Activated T-cell treated with anti-CD3 and anti-CD28 coated beads, Interleukin-2, amount 50 U/mL, for 24 hours (primary cell): ENCODE results near the gene PHLPP1.
"Not testable (repeated sequence)": the region's sequence is repeated elsewhere in the genome, so short reads cannot be mapped to it uniquely, and the experiment has no call there.

ENCODE experiments used
- DNase-seq: peaks from one replicate; pipeline ENCODE4 v3.0.0-alpha.2; 2020
- H3K27ac Mint-ChIP-seq: 2 replicates; pipeline ENCODE4 v1.8.0; 2020; ENCODE audit warnings: mild to moderate bottlenecking, mixed read lengths
- H3K27me3 Mint-ChIP-seq: 2 replicates; pipeline ENCODE4 v1.8.0; 2020; ENCODE audit warnings: mixed read lengths
- H3K36me3 Mint-ChIP-seq: 2 replicates; pipeline ENCODE4 v1.8.0; 2020; ENCODE audit warnings: low read depth, mixed read lengths
- H3K4me1 Mint-ChIP-seq: 2 replicates; pipeline ENCODE4 v1.8.0; 2020; ENCODE audit warnings: low read depth, mixed read lengths
- H3K4me3 Mint-ChIP-seq: 2 replicates; pipeline ENCODE4 v1.8.0; 2020; ENCODE audit warnings: mild to moderate bottlenecking, moderate library complexity, mixed read lengths
- H3K9me3 Mint-ChIP-seq: 2 replicates; pipeline ENCODE4 v1.8.0; 2020; ENCODE audit warnings: mixed read lengths

The PHLPP1 gene

DNA sequence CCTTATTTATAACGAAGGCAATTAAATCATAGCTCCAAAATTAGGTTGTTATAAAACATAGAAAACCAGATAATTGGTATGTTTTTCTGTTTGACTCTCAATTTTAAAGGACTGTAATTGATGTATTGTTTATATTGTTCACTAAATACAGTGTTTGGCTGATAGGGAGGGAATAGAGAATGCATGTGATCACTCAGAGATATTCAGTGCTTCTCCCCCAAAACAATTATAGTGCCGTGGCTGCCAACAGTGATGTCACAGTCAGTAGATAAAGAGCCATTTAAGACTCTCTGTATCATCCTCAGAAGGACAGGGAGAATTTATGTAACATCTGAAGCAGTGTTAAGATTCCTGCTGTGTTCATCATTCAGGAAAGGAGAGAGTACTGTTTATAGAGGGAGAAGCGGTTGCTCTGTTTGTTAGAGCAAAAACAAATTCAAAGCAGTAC is 69.6 kb downstream of the PHLPP1 start:
- Mint-ChIP-seq H3K27ac (peak overlapping the region; percentile 76), H3K27me3 (peaks cover 7% of the 10 kb centered on the region), H3K4me1 (peaks cover 69% of the 10 kb centered on the region), H3K9me3 (no peaks in the 10 kb centered on the region), H3K4me3 (peak overlapping the region; percentile 43), H3K36me3 (no peaks in the 10 kb centered on the region)
- no peak for DNase-seq

DNA sequence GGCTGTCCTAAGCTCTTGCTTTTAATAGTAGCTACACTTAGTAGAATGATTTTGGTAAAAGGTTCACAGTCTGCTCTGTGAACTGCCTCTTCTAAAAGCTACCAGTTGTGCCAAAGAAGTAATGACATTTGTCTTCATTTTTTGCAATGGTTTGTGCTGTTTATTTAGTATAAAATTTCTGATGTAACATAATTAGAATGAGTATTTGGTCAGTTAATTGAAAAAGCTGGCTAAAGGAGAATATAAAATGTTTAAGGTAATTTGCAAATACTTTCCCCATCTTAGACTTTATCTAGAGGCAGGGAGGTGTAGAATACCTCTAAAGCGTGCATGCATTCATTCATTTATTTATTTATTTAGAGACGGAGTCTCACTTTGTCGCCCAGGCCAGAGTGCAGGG is 71.3 kb downstream of the PHLPP1 start:
- DNase-seq: no peak
- Mint-ChIP-seq H3K36me3 (no peaks in the 10 kb centered on the region), H3K27me3 (peaks cover 7% of the 10 kb centered on the region), H3K4me3 (no peak overlapping the region), H3K4me1 (peaks cover 70% of the 10 kb centered on the region), H3K9me3 (no peaks in the 10 kb centered on the region), H3K27ac (no peak overlapping the region)

DNA sequence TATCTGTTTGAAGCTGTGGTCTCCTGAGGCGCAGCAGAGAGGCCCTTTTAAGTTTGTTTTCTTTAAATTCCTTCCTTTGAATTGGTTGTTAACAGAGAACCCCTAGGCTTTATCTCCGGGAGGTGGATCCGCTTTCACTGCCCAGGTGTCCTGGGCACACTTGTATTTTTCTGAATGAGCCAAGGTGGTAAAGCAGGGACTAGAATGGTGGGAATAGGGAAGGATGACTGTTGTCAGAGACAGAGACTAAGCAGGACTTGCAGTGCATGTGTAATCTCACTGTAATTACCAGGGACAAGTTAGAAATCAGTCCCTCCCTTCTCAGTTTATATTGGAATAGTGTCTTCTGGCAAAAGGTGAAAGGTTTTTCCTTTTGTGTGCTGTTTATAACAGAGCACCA is 72.8 kb downstream of the PHLPP1 start:
- Mint-ChIP-seq H3K9me3 (no peaks in the 10 kb centered on the region), H3K27ac (no peak overlapping the region), H3K4me1 (peaks cover 58% of the 10 kb centered on the region), H3K36me3 (no peaks in the 10 kb centered on the region), H3K4me3 (no peak overlapping the region), H3K27me3 (peaks cover 7% of the 10 kb centered on the region)
- DNase-seq: no peak

DNA sequence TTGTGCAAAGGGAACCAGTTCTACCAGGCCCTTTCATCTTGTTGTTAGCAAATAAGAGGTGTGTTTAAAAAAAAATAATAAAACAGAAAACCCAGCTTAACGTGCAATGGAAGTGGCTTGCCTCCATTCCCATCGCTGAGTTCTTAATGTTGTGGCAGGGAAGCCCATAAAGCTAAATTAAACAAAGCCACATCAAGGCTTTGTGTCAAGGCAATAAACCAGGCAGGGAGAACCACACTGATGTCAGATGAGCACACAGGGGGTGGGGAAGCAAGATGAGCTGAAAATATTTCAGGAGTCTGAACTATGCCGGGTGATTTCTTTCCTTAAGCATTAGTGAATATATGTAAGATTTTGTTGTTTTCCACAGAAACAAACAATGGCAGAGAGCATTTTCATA is 73.5 kb downstream of the PHLPP1 start:
- DNase-seq: no peak
- Mint-ChIP-seq H3K9me3 (no peaks in the 10 kb centered on the region), H3K27ac (no peak overlapping the region), H3K4me1 (peaks cover 50% of the 10 kb centered on the region), H3K36me3 (no peaks in the 10 kb centered on the region), H3K4me3 (no peak overlapping the region), H3K27me3 (peaks cover 7% of the 10 kb centered on the region)

DNA sequence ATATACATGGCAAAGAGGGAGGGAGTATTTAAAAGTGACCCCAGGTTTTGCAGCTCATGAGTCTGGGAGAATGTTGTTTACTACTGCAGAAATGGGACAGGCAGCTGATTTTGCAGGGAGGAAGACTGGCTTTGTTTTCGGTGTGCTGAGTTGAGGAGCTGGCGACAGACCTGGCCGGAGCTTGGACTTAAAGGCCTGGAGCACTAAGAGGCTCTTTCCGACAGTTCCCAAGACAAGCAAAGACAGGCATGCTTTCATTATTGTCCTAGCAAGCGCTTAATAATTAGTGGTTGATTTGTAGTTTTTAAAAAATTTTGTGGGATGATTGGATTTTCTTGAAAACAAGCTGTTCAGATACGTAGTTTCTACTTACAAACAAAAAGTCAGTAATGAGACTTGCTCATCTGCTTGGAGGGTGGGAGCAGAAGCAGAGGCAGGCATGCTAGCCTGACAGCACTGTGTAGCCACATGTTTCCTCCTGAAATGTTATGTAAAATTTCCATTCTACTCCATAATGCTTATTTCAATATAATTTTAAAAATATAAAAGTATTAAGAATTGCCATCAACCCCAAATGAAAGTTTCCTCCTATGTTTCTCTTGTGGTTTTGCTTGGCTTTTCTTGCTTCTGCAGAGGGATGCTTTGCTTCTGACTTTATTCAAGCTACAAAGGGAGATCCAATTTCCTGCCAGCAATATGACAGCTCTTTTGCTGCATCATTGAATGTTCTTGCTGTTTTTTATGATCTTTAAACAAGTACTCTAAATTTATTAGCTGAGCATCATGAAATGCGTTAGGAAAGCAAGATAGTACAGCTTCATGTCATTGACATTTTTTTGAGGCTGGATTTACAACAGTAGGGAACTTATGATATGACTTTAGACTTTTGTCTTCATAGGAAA is 75.8 kb downstream of the PHLPP1 start:
- peaks cover 7% of the 10 kb centered on the region for H3K27me3 Mint-ChIP-seq
- H3K4me1 Mint-ChIP-seq: peaks cover 35% of the 10 kb centered on the region
- no peak for DNase-seq
- H3K4me3 Mint-ChIP-seq: no peak overlapping the region
- H3K27ac Mint-ChIP-seq: no peak overlapping the region
- no peaks in the 10 kb centered on the region for H3K36me3 Mint-ChIP-seq
- H3K9me3 Mint-ChIP-seq: no peaks in the 10 kb centered on the region

DNA sequence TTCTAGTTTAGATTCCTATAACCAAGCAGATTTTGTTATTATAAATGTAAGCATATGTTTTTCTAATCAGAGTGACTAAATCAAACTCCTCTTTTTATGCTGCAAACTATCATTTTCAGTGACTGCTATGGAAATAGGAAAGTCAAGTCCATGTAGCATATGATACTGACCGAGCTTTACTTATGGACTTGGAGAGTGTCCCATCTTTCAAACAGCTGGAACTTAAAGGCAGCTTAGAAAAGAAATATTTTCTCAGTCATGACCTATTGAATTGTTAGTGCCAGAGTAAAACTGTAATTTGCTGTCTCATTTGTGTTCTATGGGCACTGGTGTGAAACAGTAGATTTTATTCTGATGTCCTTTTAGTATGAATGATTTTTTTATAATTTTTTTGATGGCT is 76.7 kb downstream of the PHLPP1 start:
- peaks cover 4% of the 10 kb centered on the region for H3K27me3 Mint-ChIP-seq
- H3K4me1 Mint-ChIP-seq: peaks cover 35% of the 10 kb centered on the region
- H3K27ac Mint-ChIP-seq: no peak overlapping the region
- DNase-seq: no peak
- H3K9me3 Mint-ChIP-seq: no peaks in the 10 kb centered on the region
- H3K4me3 Mint-ChIP-seq: no peak overlapping the region
- H3K36me3 Mint-ChIP-seq: no peaks in the 10 kb centered on the region

DNA sequence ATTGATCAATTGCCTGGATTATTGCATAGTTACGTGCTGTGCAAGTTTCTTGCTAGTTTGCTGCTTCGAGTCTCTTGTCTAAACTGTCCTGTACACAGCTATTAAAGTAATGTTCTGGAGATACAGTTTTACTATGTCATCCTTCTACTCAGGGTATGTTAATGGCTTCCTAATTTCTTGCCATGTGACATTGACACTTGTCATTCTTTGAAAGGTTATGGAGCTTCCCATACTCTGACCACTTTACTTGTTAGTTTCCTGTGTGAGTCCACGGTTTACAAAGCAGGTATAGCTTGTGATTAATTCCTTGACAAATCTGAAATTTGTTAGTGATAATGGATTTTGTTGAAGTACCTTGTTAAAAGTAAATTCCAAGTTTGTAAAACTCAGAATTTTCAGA is 80.5 kb downstream of the PHLPP1 start:
- no peaks in the 10 kb centered on the region for H3K9me3 Mint-ChIP-seq

DNA sequence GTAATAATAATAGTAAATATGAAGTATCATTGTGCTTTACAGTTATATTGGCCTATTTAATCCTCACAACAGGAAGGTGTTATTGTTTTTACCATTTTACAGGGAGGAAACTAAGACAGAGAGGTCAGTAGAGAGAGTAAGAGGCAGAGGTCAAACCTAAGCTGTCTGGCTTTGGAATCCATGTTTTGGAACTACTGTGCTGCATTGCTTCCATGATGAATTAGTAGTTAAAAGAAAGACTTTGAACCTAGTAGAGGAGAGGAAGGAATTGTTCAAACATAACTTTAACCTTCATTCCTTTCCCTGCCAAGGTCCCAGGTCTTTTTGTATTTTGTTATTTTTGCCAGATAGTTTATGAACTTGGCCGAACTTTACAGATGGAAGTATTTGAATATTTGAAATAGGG is 80.9 kb downstream of the PHLPP1 start:
- no peaks in the 10 kb centered on the region for H3K27me3 Mint-ChIP-seq
- no peaks in the 10 kb centered on the region for H3K36me3 Mint-ChIP-seq
- DNase-seq: no peak
- H3K4me1 Mint-ChIP-seq: peaks cover 10% of the 10 kb centered on the region
- no peaks in the 10 kb centered on the region for H3K9me3 Mint-ChIP-seq
- H3K4me3 Mint-ChIP-seq: no peak overlapping the region
- no peak overlapping the region for H3K27ac Mint-ChIP-seq

More for the DNA sequence above, 80.5 kb downstream of the PHLPP1 start:
- Mint-ChIP-seq H3K4me1 (peaks cover 13% of the 10 kb centered on the region), H3K4me3 (no peak overlapping the region), H3K36me3 (no peaks in the 10 kb centered on the region), H3K27me3 (no peaks in the 10 kb centered on the region), H3K27ac (no peak overlapping the region)
- no peak for DNase-seq

DNA sequence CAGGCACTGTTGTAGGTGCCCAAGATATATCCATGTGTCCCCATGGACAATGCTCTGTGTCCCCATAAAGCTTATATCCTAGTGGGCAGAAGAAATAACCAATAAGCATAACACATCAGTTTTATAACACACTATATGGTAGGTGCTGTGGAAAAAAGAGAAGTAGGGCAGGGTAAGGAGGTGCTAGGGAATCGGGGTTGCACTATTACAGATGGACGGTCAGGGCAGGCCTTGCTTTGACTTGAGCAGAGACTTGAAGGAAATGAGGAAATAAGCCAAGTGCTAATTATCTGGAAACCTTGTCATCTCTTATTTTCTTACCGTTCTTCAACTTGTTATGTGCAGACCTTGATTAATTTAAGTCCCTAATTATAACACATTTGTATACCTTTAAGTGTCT is 82.0 kb downstream of the PHLPP1 start:
- no peak for DNase-seq
- Mint-ChIP-seq H3K36me3 (no peaks in the 10 kb centered on the region), H3K9me3 (no peaks in the 10 kb centered on the region), H3K4me3 (no peak overlapping the region), H3K4me1 (peaks cover 6% of the 10 kb centered on the region), H3K27me3 (no peaks in the 10 kb centered on the region), H3K27ac (no peak overlapping the region)

DNA sequence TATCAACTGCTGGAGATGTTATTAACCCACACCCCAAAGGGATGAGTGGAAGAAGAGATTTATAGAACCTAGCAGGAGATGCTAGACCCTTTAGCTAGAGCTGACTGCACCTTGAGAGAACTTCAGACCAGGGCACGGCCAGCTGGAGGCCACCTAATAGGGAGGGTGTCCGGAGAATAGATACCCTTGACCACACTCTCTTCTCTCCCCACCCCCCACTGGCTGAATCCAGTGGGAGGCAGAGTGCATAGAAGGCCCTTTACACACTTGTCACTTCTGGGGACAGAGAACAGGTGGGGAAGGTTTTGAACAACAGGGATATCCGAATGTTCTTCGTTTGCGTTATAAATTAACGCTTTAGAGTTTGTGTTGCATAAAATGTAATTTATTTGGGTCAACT is 84.6 kb downstream of the PHLPP1 start:
- Mint-ChIP-seq H3K9me3 (no peaks in the 10 kb centered on the region), H3K27ac (no peak overlapping the region), H3K4me1 (peaks cover 6% of the 10 kb centered on the region), H3K27me3 (no peaks in the 10 kb centered on the region), H3K4me3 (no peak overlapping the region), H3K36me3 (no peaks in the 10 kb centered on the region)
- DNase-seq: no peak

DNA sequence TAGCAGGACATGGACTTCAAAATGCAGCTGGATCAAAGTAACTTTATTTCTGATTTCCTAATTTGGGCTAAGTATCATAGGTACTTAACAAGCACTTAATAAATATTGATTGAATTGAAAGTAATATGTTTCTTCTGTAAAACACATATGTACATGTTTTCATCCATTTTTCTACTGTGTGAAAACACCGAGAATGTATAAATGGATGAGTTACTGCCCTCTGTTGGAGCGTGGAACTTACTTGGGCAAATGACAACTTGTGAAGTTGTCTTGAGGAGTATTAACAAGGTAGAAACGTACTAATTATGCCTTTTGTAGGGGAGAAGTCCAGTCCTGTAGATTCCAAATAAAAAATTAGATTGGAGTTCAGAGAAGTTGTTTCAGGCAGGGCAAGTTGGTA is 87.2 kb downstream of the PHLPP1 start:
- Mint-ChIP-seq H3K4me1 (no peaks in the 10 kb centered on the region), H3K4me3 (no peak overlapping the region), H3K27me3 (no peaks in the 10 kb centered on the region), H3K9me3 (no peaks in the 10 kb centered on the region), H3K36me3 (no peaks in the 10 kb centered on the region), H3K27ac (no peak overlapping the region)
- DNase-seq: no peak

DNA sequence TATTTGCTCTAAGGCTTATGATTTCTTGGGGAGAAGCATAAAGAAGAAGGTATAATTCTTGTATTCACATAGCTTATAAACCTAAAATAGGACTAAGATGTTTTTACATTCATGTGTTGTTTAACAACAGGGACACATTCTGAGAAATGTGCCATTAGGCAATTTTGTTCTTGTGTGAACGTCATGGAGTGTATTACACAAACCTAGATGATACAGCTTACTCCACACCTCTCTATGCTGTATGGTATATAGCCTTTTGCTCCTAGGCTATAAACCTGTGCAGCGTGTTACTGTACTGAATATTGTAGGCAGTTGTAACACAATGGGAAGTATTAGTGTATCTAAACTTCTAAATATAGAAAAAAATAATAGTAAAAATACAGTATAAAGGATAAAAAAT is 92.1 kb downstream of the PHLPP1 start:
- no peak for DNase-seq
- H3K27ac Mint-ChIP-seq: no peak overlapping the region
- no peaks in the 10 kb centered on the region for H3K4me1 Mint-ChIP-seq
- H3K36me3 Mint-ChIP-seq: no peaks in the 10 kb centered on the region
- H3K4me3 Mint-ChIP-seq: no peak overlapping the region
- no peaks in the 10 kb centered on the region for H3K27me3 Mint-ChIP-seq
- H3K9me3 Mint-ChIP-seq: no peaks in the 10 kb centered on the region

DNA sequence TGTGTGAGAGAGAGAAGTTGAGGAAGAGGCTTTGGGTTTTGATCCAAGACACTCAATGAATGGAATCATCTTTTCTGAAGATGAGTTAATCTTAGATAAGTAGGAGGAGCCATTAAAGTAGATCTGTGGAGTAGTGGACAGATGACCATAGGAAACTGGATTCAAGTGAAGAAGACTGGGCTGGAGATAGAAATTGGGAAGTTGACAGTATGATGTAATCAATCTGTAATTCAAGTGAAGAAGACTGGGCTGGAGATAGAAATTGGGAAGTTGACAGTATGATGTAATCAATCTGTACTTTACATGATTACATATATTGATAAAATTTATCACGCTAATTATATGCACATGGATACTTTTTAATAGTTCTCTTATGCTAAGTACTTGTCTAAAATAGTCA is 92.8 kb downstream of the PHLPP1 start:
- Mint-ChIP-seq H3K27me3 (no peaks in the 10 kb centered on the region), H3K4me3 (no peak overlapping the region), H3K27ac (no peak overlapping the region), H3K36me3 (no peaks in the 10 kb centered on the region), H3K9me3 (no peaks in the 10 kb centered on the region), H3K4me1 (peaks cover 6% of the 10 kb centered on the region)
- no peak for DNase-seq

DNA sequence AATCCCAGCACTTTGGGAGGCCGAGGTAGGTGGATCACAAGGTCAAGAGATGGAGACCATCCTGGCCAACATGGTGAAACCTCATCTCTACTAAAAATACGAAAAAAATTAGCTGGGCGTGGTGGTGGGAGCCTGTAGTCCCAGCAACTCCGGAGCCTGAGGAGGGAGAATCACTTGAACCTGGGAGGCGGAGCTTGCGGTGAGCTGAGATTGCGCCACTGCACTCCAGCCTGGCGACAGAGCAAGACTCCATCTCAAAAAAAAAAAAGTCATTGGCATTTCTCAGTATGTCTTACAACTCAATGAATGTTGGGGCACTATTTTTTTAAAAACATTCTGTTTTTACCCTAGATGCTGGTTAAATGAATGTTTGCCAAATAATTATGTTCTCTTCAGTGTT is 94.1 kb downstream of the PHLPP1 start:
- H3K36me3 Mint-ChIP-seq, H3K9me3 Mint-ChIP-seq, DNase-seq, H3K4me3 Mint-ChIP-seq, H3K27me3 Mint-ChIP-seq, H3K27ac Mint-ChIP-seq: not testable (repeated sequence)
- H3K4me1 Mint-ChIP-seq: peaks cover 10% of the 10 kb centered on the region

DNA sequence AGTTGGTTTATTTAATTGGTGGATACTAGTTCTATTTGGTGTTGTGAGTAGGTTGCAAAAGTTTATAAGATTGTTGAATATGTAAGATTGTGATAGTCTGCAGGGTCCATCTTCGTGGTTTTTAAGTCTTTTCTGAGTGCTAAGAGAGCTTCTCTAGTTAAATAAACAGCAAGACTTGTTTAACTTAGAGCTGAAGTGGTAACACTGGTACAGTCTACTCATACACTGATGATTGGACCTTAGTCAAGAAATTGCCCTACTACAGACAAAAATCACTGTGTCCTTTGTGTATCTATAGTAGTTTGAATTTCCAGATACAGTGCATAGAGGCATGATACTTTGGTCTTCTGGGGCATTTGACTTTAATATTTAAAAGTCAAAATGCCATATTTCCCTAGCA is 94.6 kb downstream of the PHLPP1 start:
- no peak for DNase-seq
- no peaks in the 10 kb centered on the region for H3K27me3 Mint-ChIP-seq
- no peak overlapping the region for H3K27ac Mint-ChIP-seq
- peaks cover 12% of the 10 kb centered on the region for H3K4me1 Mint-ChIP-seq
- no peaks in the 10 kb centered on the region for H3K36me3 Mint-ChIP-seq
- no peaks in the 10 kb centered on the region for H3K9me3 Mint-ChIP-seq
- H3K4me3 Mint-ChIP-seq: no peak overlapping the region
